22Rv1 (cell line): ENCODE measurements around the gene ENPP6.

Experiments
- ZFX ChIP-seq: fragments of 450-650 bp; IDR thresholded peaks from 2 replicates; pipeline ENCODE4 v1.6.1; 2017; ENCODE audit warnings: antibody characterized with exemption, borderline replicate concordance
- TF ChIP-seq, protein P1 (sequence below): fragments of 450-650 bp; IDR thresholded peaks from 2 replicates; pipeline ENCODE4 v1.5.1; 2017; ENCODE audit warnings: mild to moderate bottlenecking

DNA sequence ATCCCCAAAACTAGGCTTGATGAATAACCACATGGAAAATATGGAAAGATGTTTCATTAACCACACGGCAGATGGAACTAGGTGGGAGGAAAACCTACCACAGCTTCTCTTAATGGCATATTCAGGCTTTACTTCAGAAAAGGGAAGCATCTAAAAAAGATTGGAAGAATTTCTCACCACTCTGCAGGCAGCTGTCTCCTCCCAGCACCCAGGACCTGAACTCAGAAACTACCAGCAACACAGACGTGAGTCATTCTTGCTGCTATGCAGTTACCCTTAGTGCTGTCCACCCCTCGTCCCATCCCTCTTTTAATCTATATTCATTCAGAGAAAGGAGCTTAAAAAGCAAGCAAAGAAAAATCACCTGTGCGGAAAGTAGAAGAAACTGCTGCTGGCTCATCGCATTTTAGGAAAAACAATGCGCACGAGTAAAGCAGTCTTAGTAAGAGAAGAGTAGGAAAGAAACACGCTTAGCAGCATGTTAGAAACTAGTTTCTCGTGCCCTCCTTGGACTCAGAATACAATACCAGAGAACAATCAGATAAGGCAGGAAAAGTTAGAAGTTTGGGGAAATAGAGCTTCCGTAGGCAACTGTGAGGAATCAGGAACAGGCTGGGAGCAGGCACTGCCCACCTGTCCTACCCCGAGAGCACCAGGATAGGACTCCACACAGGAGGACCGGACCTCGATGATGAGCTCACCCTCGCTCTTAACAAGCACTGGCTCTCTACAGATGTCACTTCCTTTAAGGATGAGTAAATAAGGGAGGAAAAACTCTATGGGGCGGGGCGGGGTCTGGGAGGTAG lies 48.1 kb upstream of the ENPP6 start:
- TF ChIP-seq, protein P1, sequence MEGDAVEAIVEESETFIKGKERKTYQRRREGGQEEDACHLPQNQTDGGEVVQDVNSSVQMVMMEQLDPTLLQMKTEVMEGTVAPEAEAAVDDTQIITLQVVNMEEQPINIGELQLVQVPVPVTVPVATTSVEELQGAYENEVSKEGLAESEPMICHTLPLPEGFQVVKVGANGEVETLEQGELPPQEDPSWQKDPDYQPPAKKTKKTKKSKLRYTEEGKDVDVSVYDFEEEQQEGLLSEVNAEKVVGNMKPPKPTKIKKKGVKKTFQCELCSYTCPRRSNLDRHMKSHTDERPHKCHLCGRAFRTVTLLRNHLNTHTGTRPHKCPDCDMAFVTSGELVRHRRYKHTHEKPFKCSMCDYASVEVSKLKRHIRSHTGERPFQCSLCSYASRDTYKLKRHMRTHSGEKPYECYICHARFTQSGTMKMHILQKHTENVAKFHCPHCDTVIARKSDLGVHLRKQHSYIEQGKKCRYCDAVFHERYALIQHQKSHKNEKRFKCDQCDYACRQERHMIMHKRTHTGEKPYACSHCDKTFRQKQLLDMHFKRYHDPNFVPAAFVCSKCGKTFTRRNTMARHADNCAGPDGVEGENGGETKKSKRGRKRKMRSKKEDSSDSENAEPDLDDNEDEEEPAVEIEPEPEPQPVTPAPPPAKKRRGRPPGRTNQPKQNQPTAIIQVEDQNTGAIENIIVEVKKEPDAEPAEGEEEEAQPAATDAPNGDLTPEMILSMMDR, result no peak
- no peak for TF ChIP-seq ZFX
